ENCODE measurements around the gene CRIM1.

CRIM1 gene

GRCh38 chr2:36466135-36466534, 110.6 kb downstream of the CRIM1 start:
- Histone ChIP-seq H3K4me2 (ENCODE audit: low read depth, low read length) (no peak overlapping the region), H3F3A (ENCODE audit: insufficient read depth, low read length) (no peaks in the 10 kb centered on the region), H3K27ac (ENCODE audit: low read length) (no peak overlapping the region), H3K36me3 (replicated peaks; ENCODE audit: insufficient read depth, low read length) (no peaks in the 10 kb centered on the region), H4K20me1 (ENCODE audit: insufficient read depth, low read length) (no peaks in the 10 kb centered on the region), H3K9me3 (replicated peaks; ENCODE audit: insufficient read depth, low read length) (no peaks in the 10 kb centered on the region), H2AFZ (ENCODE audit: low read length) (no peak overlapping the region), H3K4me1 (ENCODE audit: low read length) (peaks cover 1% of the 10 kb centered on the region; the same call in 1 of the 2 replicates), H3K9ac (ENCODE audit: low read length) (no peak overlapping the region), H3K79me2 (ENCODE audit: low read length) (no peaks in the 10 kb centered on the region), H3K27me3 (replicated peaks; ENCODE audit: insufficient read depth, low read length) (no peaks in the 10 kb centered on the region), H3K9me2 (replicated peaks; ENCODE audit: insufficient read depth, low read length) (no peaks in the 10 kb centered on the region), H3K4me3 (ENCODE audit: low read length) (no peak overlapping the region)
- TF ChIP-seq EZH2phosphoT487 (IDR thresholded peaks at IDR 0.05; ENCODE audit: low read length): no peak
- no peak for TF ChIP-seq EZH2 (optimal IDR thresholded peaks at IDR 0.05; ENCODE audit: low read depth, low read length)
- TF ChIP-seq CTCF (IDR thresholded peaks at IDR 0.05; ENCODE audit: low read length): no peak
- no peak for DNase-seq

GRCh38 chr2:36468463-36469105, 113.0 kb downstream of the CRIM1 start:
- no peaks in the 10 kb centered on the region for H3K27me3 ChIP-seq (replicated peaks; ENCODE audit: insufficient read depth, low read length)
- no peaks in the 10 kb centered on the region for H3K79me2 ChIP-seq (ENCODE audit: low read length)
- H3K9ac ChIP-seq (ENCODE audit: low read length): no peak overlapping the region
- TF ChIP-seq EZH2phosphoT487 (IDR thresholded peaks at IDR 0.05; ENCODE audit: low read length) (no peak), EZH2 (optimal IDR thresholded peaks at IDR 0.05; ENCODE audit: low read depth, low read length) (no peak), CTCF (IDR thresholded peaks at IDR 0.05; ENCODE audit: low read length) (no peak)
- no peaks in the 10 kb centered on the region for H4K20me1 ChIP-seq (ENCODE audit: insufficient read depth, low read length)
- H3F3A ChIP-seq (ENCODE audit: insufficient read depth, low read length): no peaks in the 10 kb centered on the region
- H2AFZ ChIP-seq (ENCODE audit: low read length): no peak overlapping the region
- no peaks in the 10 kb centered on the region for H3K4me1 ChIP-seq (ENCODE audit: low read length)
- H3K4me2 ChIP-seq (ENCODE audit: low read depth, low read length): no peak overlapping the region
- no peaks in the 10 kb centered on the region for H3K36me3 ChIP-seq (replicated peaks; ENCODE audit: insufficient read depth, low read length)
- H3K9me3 ChIP-seq (replicated peaks; ENCODE audit: insufficient read depth, low read length): no peaks in the 10 kb centered on the region
- no peak overlapping the region for H3K4me3 ChIP-seq (ENCODE audit: low read length)
- H3K27ac ChIP-seq (ENCODE audit: low read length): no peak overlapping the region
- no peaks in the 10 kb centered on the region for H3K9me2 ChIP-seq (replicated peaks; ENCODE audit: insufficient read depth, low read length)
- DNase-seq: no peak

GRCh38 chr2:36469106-36469477, 113.5 kb downstream of the CRIM1 start:
- H3F3A ChIP-seq (ENCODE audit: insufficient read depth, low read length): no peaks in the 10 kb centered on the region
- H3K36me3 ChIP-seq (replicated peaks; ENCODE audit: insufficient read depth, low read length): no peaks in the 10 kb centered on the region
- H3K27ac ChIP-seq (ENCODE audit: low read length): no peak overlapping the region
- TF ChIP-seq EZH2 (optimal IDR thresholded peaks at IDR 0.05; ENCODE audit: low read depth, low read length) (no peak), EZH2phosphoT487 (IDR thresholded peaks at IDR 0.05; ENCODE audit: low read length) (no peak), CTCF (IDR thresholded peaks at IDR 0.05; ENCODE audit: low read length) (no peak)
- no peak for DNase-seq
- H3K9me3 ChIP-seq (replicated peaks; ENCODE audit: insufficient read depth, low read length): no peaks in the 10 kb centered on the region
- no peak overlapping the region for H3K9ac ChIP-seq (ENCODE audit: low read length)
- H3K9me2 ChIP-seq (replicated peaks; ENCODE audit: insufficient read depth, low read length): no peaks in the 10 kb centered on the region
- H3K4me2 ChIP-seq (ENCODE audit: low read depth, low read length): no peak overlapping the region
- no peaks in the 10 kb centered on the region for H3K27me3 ChIP-seq (replicated peaks; ENCODE audit: insufficient read depth, low read length)
- no peak overlapping the region for H2AFZ ChIP-seq (ENCODE audit: low read length)
- H4K20me1 ChIP-seq (ENCODE audit: insufficient read depth, low read length): no peaks in the 10 kb centered on the region
- H3K4me3 ChIP-seq (ENCODE audit: low read length): no peak overlapping the region
- H3K79me2 ChIP-seq (ENCODE audit: low read length): no peaks in the 10 kb centered on the region
- no peaks in the 10 kb centered on the region for H3K4me1 ChIP-seq (ENCODE audit: low read length)
